ENCODE results near the gene ASIC2. TPM values are rescaled to one million over a fixed set of nuclear protein-coding genes. Genes with fewer than 3 reads are reported as not detected.

Gene ASIC2
- total RNA-seq, 2 donors from 2014 or later: 3.0 to 3.3 TPM

DNA sequence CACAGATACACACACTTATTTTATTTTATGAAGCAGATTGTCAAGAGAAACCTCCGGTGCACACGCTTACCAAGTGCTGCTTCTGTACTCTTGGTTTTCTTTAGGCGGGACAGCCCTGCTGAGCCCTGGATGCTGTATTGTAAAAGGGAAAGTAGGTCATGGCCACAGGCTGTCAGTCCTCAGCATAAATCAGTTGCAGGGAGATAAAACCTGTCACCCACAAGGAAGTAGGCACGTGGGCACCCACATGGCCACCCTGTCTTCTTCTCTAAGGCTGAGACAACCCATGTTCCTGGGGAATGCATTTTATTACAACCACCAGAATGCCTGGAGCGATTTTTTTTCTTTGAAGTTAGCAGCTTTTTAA lies 59.3 kb downstream of the ASIC2 start:
- no peak overlapping the region for H3K27ac ChIP-seq (ENCODE audit: low read depth, low read length)
- Mint-ChIP-seq H3K27me3 (ENCODE audit: insufficient read depth) (peaks cover 10% of the 10 kb centered on the region), H3K36me3 (ENCODE audit: low read depth) (no peaks in the 10 kb centered on the region), H3K9me3 (no peaks in the 10 kb centered on the region), H3K4me3 (no peak overlapping the region), H3K4me1 (no peaks in the 10 kb centered on the region), H3K27ac (no peak overlapping the region)
- H3K4me3 ChIP-seq (ENCODE audit: low read length): no peak overlapping the region
- no peaks in the 10 kb centered on the region for H3K4me1 ChIP-seq (ENCODE audit: control insufficient read depth, insufficient read depth, low read length)
- TF ChIP-seq, protein P1, sequence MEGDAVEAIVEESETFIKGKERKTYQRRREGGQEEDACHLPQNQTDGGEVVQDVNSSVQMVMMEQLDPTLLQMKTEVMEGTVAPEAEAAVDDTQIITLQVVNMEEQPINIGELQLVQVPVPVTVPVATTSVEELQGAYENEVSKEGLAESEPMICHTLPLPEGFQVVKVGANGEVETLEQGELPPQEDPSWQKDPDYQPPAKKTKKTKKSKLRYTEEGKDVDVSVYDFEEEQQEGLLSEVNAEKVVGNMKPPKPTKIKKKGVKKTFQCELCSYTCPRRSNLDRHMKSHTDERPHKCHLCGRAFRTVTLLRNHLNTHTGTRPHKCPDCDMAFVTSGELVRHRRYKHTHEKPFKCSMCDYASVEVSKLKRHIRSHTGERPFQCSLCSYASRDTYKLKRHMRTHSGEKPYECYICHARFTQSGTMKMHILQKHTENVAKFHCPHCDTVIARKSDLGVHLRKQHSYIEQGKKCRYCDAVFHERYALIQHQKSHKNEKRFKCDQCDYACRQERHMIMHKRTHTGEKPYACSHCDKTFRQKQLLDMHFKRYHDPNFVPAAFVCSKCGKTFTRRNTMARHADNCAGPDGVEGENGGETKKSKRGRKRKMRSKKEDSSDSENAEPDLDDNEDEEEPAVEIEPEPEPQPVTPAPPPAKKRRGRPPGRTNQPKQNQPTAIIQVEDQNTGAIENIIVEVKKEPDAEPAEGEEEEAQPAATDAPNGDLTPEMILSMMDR (conservative IDR thresholded peaks at IDR 0.05): no peak
- no peaks in the 10 kb centered on the region for H3K36me3 ChIP-seq (ENCODE audit: control insufficient read depth, insufficient read depth, low read length)
- H3K27me3 ChIP-seq (ENCODE audit: control insufficient read depth, insufficient read depth, low read length, poor library complexity, severe bottlenecking): no peaks in the 10 kb centered on the region
- DNase-seq: no peak
- WGBS, 2 experiments (ENCODE audit: insufficient coverage in 1 of 2, insufficient read length in 1 of 2): 80 to 89% methylated on average over 1 to 5 of the region's 5 CpGs
- no peaks in the 10 kb centered on the region for H3K9me3 ChIP-seq (ENCODE audit: control insufficient read depth, low read length)
- no peak overlapping the region for H3K9ac ChIP-seq (ENCODE audit: extremely low read depth, low read length, poor library complexity, severe bottlenecking)

DNA sequence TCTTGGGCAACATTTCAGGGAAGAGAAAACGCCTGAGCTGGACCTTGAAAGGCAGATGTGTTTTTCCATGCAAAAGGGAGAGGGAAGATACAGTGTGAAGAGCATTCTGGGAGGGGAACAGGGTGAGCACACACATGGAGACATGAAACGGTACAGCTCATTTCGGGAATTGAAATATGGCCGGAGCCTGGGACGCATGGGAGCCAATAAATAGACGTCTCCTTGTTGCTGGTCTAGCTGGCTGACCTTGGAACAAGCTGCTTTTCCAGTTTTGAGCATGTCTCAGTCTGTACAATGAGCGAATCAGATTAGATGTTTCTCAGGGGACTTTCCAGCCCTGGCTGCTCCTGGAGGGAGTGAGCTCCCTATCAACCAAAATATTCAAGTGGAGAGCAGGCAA lies 63.6 kb downstream of the ASIC2 start:
- Histone ChIP-seq H3K27ac (ENCODE audit: low read depth, low read length) (no peak overlapping the region), H3K4me3 (ENCODE audit: low read length) (no peak overlapping the region), H3K4me1 (ENCODE audit: control insufficient read depth, insufficient read depth, low read length) (no peaks in the 10 kb centered on the region), H3K9me3 (ENCODE audit: control insufficient read depth, low read length) (no peaks in the 10 kb centered on the region), H3K36me3 (ENCODE audit: control insufficient read depth, insufficient read depth, low read length) (no peaks in the 10 kb centered on the region), H3K27me3 (ENCODE audit: control insufficient read depth, insufficient read depth, low read length, poor library complexity, severe bottlenecking) (no peaks in the 10 kb centered on the region), H3K9ac (ENCODE audit: extremely low read depth, low read length, poor library complexity, severe bottlenecking) (no peak overlapping the region)
- Mint-ChIP-seq H3K36me3 (ENCODE audit: low read depth) (no peaks in the 10 kb centered on the region), H3K4me1 (no peaks in the 10 kb centered on the region), H3K9me3 (no peaks in the 10 kb centered on the region), H3K27ac (no peak overlapping the region), H3K4me3 (no peak overlapping the region), H3K27me3 (ENCODE audit: insufficient read depth) (peaks cover 14% of the 10 kb centered on the region)
- no peak for DNase-seq
- WGBS, 2 experiments (ENCODE audit: insufficient coverage in 1 of 2, insufficient read length in 1 of 2): 78 to 84% methylated on average over 6 to 7 of the region's 7 CpGs
- TF ChIP-seq, protein P1 (conservative IDR thresholded peaks at IDR 0.05): no peak

DNA sequence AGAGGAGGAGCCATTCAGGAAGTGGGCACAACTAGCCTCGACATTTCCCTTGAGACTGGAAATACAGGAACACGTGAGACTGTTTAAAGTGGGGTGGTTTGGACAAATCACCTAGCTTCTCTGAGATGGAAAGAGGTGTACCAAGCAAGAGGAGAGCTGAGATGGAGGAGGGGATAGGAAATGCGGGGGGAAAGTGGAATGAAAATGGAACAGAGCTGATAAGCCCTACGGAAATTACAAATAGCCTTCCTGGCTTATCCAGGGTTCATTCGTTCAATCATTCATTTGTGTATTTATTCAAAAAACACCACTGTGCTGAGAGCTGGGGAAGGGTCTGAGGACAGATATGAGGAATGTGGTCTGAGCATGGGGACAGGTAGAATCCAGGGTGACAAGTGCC lies 64.1 kb downstream of the ASIC2 start:
- WGBS, 2 experiments (ENCODE audit: insufficient coverage in 1 of 2, insufficient read length in 1 of 2): 84 to 95% methylated on average over 4 to 5 of the region's 5 CpGs
- H3K27me3 Mint-ChIP-seq (ENCODE audit: insufficient read depth): peaks cover 14% of the 10 kb centered on the region
- TF ChIP-seq, protein P1 (conservative IDR thresholded peaks at IDR 0.05): no peak
- Histone ChIP-seq H3K4me1 (ENCODE audit: control insufficient read depth, insufficient read depth, low read length) (no peaks in the 10 kb centered on the region), H3K9ac (ENCODE audit: extremely low read depth, low read length, poor library complexity, severe bottlenecking) (no peak overlapping the region), H3K36me3 (ENCODE audit: control insufficient read depth, insufficient read depth, low read length) (no peaks in the 10 kb centered on the region), H3K27ac (ENCODE audit: low read depth, low read length) (no peak overlapping the region), H3K27me3 (ENCODE audit: control insufficient read depth, insufficient read depth, low read length, poor library complexity, severe bottlenecking) (no peaks in the 10 kb centered on the region), H3K9me3 (ENCODE audit: control insufficient read depth, low read length) (no peaks in the 10 kb centered on the region), H3K4me3 (ENCODE audit: low read length) (no peak overlapping the region)
- no peaks in the 10 kb centered on the region for H3K4me1 Mint-ChIP-seq
- H3K4me3 Mint-ChIP-seq: no peak overlapping the region
- no peak for DNase-seq
- no peaks in the 10 kb centered on the region for H3K36me3 Mint-ChIP-seq (ENCODE audit: low read depth)
- H3K9me3 Mint-ChIP-seq: no peaks in the 10 kb centered on the region
- H3K27ac Mint-ChIP-seq: no peak overlapping the region

All from endodermal cell (in vitro differentiated cells).